GM12878 (cell line): ENCODE data around the gene MYO1E. TPM values are rescaled to one million over a fixed set of nuclear protein-coding genes. Genes with fewer than 3 reads are reported as not detected.

ENCODE experiments used
- ATAC-seq: fragments of 200-7000 bp; cut with Tn5 transposase; 3 replicates; pipeline ENCODE4 v1.9.1; 2020; ENCODE audit warnings: mild to moderate bottlenecking, moderate library complexity
- BruUV-seq: library from RNA; stranded (reverse); fragments of 400-500 nt; replicated peaks from 2 replicates; lab custom pipeline; 2021; lab: Mats Ljungman, UMichigan
- CTCF ChIA-PET: fragments of 300-600 bp; sonication (Branson Sonifier 250); formaldehyde crosslinking; extraction: SDS; loops from one replicate; lab custom pipeline; 2021; ENCODE audit warnings: inconsistent platforms; lab: Yijun Ruan, JAX
- POLR2A ChIA-PET: fragments of 350-600 bp; formaldehyde crosslinking; extraction: SDS; loops from one replicate; lab custom pipeline; 2021; ENCODE audit warnings: inconsistent platforms; lab: Charles Lee
- RAD21 ChIA-PET: fragments of 300-600 bp; sonication (Branson Sonifier 250); formaldehyde crosslinking; loops from one replicate; lab custom pipeline; 2023; ENCODE audit warnings: antibody characterized with exemption; ENCODE audit not compliant: unreplicated experiment; lab: Charles Lee
- SMC1A ChIA-PET: fragments of 300-600 bp; sonication (Branson Sonifier 250); formaldehyde crosslinking; loops from one replicate; lab custom pipeline; 2023; ENCODE audit not compliant: unreplicated experiment, uncharacterized antibody; lab: Charles Lee
- DNase-seq: peaks from one replicate; pipeline ENCODE4 v3.0.0-alpha.2; 2011; ENCODE audit warnings: low read depth, low spot score
- FAIRE-seq: peaks from 3 replicates; lab custom pipeline; 2011; peaks lifted over from hg19 to GRCh38; lab: Jason Lieb, UNC
- H2AFZ ChIP-seq: 2 replicates; pipeline ENCODE4 v1.6.0; 2011; ENCODE audit warnings: low read depth, low read length, control low read depth; ENCODE audit not compliant: control insufficient read depth
- H3K27ac ChIP-seq: 2 replicates; pipeline ENCODE4 v1.5.1; 2011; ENCODE audit warnings: control low read depth; ENCODE audit not compliant: control insufficient read depth, insufficient read depth
- H3K27me3 ChIP-seq, 2 experiments: replicated peaks in 1 of 2; 2 replicates each; pipeline versions ENCODE4 v1.6.0 to v1.6.1; 2011; ENCODE audit warnings: low read length in 1 of 2; ENCODE audit not compliant: control insufficient read depth in 2 of 2, insufficient read depth in 2 of 2
- H3K36me3 ChIP-seq, 2 experiments: 2 replicates each; pipeline ENCODE4 v1.5.1; 2011; ENCODE audit warnings: low read length in 1 of 2; ENCODE audit not compliant: control insufficient read depth in 2 of 2, insufficient read depth in 2 of 2
- H3K4me1 ChIP-seq: 2 replicates; pipeline ENCODE4 v1.6.1; 2011; ENCODE audit warnings: mild to moderate bottlenecking, low read length, moderate library complexity, mixed read lengths; ENCODE audit not compliant: control insufficient read depth, insufficient read depth
- H3K4me2 ChIP-seq: 2 replicates; pipeline ENCODE4 v1.6.0; 2011; ENCODE audit warnings: control low read depth; ENCODE audit not compliant: control insufficient read depth, insufficient read depth
- H3K4me3 ChIP-seq: fragments of 200-600 bp; sonication (generic); 2 replicates; pipeline ENCODE4 v1.5.1; 2016
- H3K79me2 ChIP-seq: 2 replicates; pipeline ENCODE4 v1.6.0; 2011; ENCODE audit warnings: low read length; ENCODE audit not compliant: control insufficient read depth, insufficient read depth
- H3K9ac ChIP-seq: 2 replicates; pipeline ENCODE4 v1.8.0; 2011; ENCODE audit warnings: low read length, control low read depth, mixed read lengths; ENCODE audit not compliant: control insufficient read depth, insufficient read depth
- H3K9me3 ChIP-seq: replicated peaks from 3 replicates; pipeline ENCODE4 v1.5.1; 2011; ENCODE audit warnings: mild to moderate bottlenecking, low read length; ENCODE audit not compliant: control insufficient read depth, insufficient read depth
- H4K20me1 ChIP-seq: 2 replicates; pipeline ENCODE4 v1.6.0; 2011; ENCODE audit not compliant: control insufficient read depth, insufficient read depth
- RUNX3 ChIP-seq: IDR thresholded peaks from 2 replicates; pipeline ENCODE4 v1.6.1; 2012; ENCODE audit warnings: low read length, inconsistent platforms
- WGBS: methylation state at CpG from one replicate; pipeline ENCODE4 v1.1.6; 2016; ENCODE audit warnings: low lambda C conversion rate; ENCODE audit not compliant: insufficient replicate concordance, insufficient coverage; ENCODE audit errors: missing lambda C conversion rate; 5-methylcytosine and 5-hydroxymethylcytosine counted together
- in situ Hi-C: fragments of 300-500 bp; cut with MboI; formaldehyde crosslinking; loops from 9 replicates; pipeline ENCODE4 v1.14.3; 2018; ENCODE audit warnings: mixed read lengths
- intact Hi-C: fragments of 100-400 bp; cut with micrococcal nuclease; formaldehyde crosslinking; loops from one replicate; pipeline ENCODE4 v1.14.2; 2022; ENCODE audit not compliant: unreplicated experiment
- polyA plus RNA-seq, 11 experiments: library from polyadenylated mRNA; depleted of rRNA in 4 of 11; unstranded in 6 of 11; stranded (reverse) in 5 of 11; fragments of >200 nt; fragmentation: Nextera tagmentation in 4 of 11; fragmentation: Illumina TruSeq in 1 of 11; extraction: Ambion mirVana in 4 of 11; extraction: Trizol in 1 of 11; gene quantifications; 1 replicate in 1 of 11; 2 replicates in 10 of 11; pipeline versions ENCODE4 v1.2.1 to v1.2.3, GENCODE V29; 2011 to 2016; ENCODE audit warnings: inconsistent platforms in 2 of 11, missing spikeins in 2 of 11, low read depth in 1 of 11
- total RNA-seq, 4 experiments: library from RNA; depleted of rRNA in 3 of 4; stranded (reverse); fragments of >200 nt in 3 of 4; fragmentation: Illumina TruSeq in 1 of 4; extraction: Trizol in 1 of 4; gene quantifications; 2 replicates each; pipeline versions ENCODE4 v1.2.1 to v1.2.3, GENCODE V29; 2013 to 2021
- TF ChIP-seq, protein P1 (sequence below): fragments of 450-650 bp; IDR thresholded peaks from 2 replicates; pipeline ENCODE4 v1.6.1; 2018; ENCODE audit warnings: borderline replicate concordance, mild to moderate bottlenecking; ENCODE audit not compliant: partially characterized antibody
- TF ChIP-seq, protein P2 (sequence below): IDR thresholded peaks from 2 replicates; pipeline ENCODE4 v1.6.1; 2012; ENCODE audit warnings: improper control_type of control experiment, low read depth, low read length; ENCODE audit not compliant: insufficient replicate concordance

The MYO1E gene
- total and polyA plus RNA-seq, 10 of the 15 experiments (the other 5 are each of a cell fraction or from before 2014, with no cell fraction given): 10.3 to 266 (median 64.9) TPM

DNA sequence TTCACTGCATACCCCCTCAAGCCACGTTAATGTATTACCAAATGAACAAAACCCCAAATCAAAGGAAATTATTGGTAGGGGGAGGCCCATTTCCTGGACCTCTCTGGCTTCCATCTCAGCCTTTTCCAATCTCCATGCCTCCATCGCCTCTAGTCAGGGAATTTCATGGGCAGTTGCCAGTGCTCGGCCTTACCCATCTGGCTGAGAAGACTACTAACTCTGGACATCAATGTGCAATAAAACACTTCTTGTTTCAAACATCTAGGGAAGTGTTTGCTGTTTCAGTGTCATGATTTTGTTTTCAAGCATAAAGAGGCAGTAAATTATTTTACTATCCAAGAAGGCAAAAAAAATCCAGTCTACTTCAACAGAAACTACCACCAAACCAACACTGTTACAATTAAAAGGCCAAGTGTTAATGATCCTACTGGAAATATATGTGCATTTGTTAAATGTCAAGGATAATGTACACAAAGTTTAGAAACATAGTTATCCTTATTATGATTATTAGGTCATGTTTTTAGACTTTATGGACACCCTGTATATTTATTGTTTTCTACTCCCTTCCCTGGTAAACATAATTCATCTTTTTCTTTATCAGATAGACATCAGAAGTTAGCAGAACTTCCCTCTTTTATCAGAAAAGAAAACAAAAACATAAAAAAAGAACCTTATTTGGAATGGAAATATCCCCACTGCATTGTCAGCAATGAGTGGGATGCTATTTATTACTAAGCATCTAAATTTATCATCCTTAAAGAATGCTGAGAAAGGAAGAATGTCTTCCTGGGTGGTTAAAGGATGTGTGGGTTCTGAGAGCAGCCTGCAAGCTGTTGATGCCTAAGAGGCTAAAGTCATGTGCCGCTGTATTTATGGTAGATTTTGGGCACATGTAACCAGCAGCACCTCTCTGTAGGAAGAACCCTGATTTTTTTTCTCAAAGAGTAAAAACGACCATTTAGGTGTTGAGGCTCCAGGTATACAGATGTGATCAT lies 150.9 kb downstream of the MYO1E start:
- BruUV-seq: TSS peak; percentile 21

More for the DNA sequence above, 150.9 kb downstream of the MYO1E start:
- no peak overlapping the region for H2AFZ ChIP-seq
- no peaks in the 10 kb centered on the region for H3K79me2 ChIP-seq
- intact Hi-C loops (no loop called here), in situ Hi-C loops (no loop called here)
- DNase-seq: no peak
- SMC1A ChIA-PET: interaction anchor here (0.8 to 1.2 kb wide), 3 partner anchors 8 to 79 kb away, joined by 3 to 4 read pairs (median 3); no protein-coding TSS in a partner anchor
- H3K27me3 ChIP-seq: no peaks in the 10 kb centered on the region
- TF ChIP-seq, protein P1, sequence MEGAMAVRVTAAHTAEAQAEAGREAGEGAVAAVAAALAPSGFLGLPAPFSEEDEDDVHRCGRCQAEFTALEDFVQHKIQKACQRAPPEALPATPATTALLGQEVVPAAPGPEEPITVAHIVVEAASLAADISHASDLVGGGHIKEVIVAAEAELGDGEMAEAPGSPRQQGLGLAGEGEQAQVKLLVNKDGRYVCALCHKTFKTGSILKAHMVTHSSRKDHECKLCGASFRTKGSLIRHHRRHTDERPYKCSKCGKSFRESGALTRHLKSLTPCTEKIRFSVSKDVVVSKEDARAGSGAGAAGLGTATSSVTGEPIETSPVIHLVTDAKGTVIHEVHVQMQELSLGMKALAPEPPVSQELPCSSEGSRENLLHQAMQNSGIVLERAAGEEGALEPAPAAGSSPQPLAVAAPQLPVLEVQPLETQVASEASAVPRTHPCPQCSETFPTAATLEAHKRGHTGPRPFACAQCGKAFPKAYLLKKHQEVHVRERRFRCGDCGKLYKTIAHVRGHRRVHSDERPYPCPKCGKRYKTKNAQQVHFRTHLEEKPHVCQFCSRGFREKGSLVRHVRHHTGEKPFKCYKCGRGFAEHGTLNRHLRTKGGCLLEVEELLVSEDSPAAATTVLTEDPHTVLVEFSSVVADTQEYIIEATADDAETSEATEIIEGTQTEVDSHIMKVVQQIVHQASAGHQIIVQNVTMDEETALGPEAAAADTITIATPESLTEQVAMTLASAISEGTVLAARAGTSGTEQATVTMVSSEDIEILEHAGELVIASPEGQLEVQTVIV: no peak
- TF ChIP-seq RUNX3: peak; percentile 23; the same call in 1 of the 2 replicates
- TF ChIP-seq, protein P2, sequence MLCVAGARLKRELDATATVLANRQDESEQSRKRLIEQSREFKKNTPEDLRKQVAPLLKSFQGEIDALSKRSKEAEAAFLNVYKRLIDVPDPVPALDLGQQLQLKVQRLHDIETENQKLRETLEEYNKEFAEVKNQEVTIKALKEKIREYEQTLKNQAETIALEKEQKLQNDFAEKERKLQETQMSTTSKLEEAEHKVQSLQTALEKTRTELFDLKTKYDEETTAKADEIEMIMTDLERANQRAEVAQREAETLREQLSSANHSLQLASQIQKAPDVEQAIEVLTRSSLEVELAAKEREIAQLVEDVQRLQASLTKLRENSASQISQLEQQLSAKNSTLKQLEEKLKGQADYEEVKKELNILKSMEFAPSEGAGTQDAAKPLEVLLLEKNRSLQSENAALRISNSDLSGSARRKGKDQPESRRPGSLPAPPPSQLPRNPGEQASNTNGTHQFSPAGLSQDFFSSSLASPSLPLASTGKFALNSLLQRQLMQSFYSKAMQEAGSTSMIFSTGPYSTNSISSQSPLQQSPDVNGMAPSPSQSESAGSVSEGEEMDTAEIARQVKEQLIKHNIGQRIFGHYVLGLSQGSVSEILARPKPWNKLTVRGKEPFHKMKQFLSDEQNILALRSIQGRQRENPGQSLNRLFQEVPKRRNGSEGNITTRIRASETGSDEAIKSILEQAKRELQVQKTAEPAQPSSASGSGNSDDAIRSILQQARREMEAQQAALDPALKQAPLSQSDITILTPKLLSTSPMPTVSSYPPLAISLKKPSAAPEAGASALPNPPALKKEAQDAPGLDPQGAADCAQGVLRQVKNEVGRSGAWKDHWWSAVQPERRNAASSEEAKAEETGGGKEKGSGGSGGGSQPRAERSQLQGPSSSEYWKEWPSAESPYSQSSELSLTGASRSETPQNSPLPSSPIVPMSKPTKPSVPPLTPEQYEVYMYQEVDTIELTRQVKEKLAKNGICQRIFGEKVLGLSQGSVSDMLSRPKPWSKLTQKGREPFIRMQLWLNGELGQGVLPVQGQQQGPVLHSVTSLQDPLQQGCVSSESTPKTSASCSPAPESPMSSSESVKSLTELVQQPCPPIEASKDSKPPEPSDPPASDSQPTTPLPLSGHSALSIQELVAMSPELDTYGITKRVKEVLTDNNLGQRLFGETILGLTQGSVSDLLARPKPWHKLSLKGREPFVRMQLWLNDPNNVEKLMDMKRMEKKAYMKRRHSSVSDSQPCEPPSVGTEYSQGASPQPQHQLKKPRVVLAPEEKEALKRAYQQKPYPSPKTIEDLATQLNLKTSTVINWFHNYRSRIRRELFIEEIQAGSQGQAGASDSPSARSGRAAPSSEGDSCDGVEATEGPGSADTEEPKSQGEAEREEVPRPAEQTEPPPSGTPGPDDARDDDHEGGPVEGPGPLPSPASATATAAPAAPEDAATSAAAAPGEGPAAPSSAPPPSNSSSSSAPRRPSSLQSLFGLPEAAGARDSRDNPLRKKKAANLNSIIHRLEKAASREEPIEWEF: no peak
- peaks cover 23 to 38% of the 10 kb centered on the region in 2 experiments for H3K36me3 ChIP-seq
- no peak overlapping the region for H3K4me3 ChIP-seq
- no peak overlapping the region for H3K4me2 ChIP-seq
- RAD21 ChIA-PET: no interaction called here
- CTCF ChIA-PET: interaction anchor here (0.6 kb wide), 1 partner anchor 21 kb away, joined by 3 read pairs; no protein-coding TSS in a partner anchor
- no peak overlapping the region for H3K9ac ChIP-seq
- no peaks in the 10 kb centered on the region for H3K9me3 ChIP-seq
- no peak overlapping the region for H3K27ac ChIP-seq
- H3K4me1 ChIP-seq: no peaks in the 10 kb centered on the region
- no peak for ATAC-seq
- FAIRE-seq: no peak
- H4K20me1 ChIP-seq: no peaks in the 10 kb centered on the region
- WGBS: 59% methylated on average over 5 of the region's 5 CpGs
- POLR2A ChIA-PET: no interaction called here
